ENCODE data around the gene PRPF6.

Gene PRPF6

GRCh38 chr20:64048402-64049044 lies 67.6 kb downstream of the PRPF6 start:
- H3F3A ChIP-seq (ENCODE audit: low read depth) = no peaks in the 10 kb centered on the region
- H3K9me3 ChIP-seq (ENCODE audit: insufficient read depth, low read depth, low read length) = no peaks in the 10 kb centered on the region
- no peaks in the 10 kb centered on the region for H3K36me3 ChIP-seq (ENCODE audit: insufficient read depth, low read length)
- no peaks in the 10 kb centered on the region for H3K9me2 ChIP-seq (replicated peaks; ENCODE audit: low read depth, low read length)
- TF ChIP-seq EZH2phosphoT487 (IDR thresholded peaks at IDR 0.05; ENCODE audit: borderline replicate concordance) (no peak), CTCF (conservative IDR thresholded peaks at IDR 0.05; ENCODE audit: low read length) (no peak)
- no peak overlapping the region for H2AFZ ChIP-seq (ENCODE audit: low read length)
- no peaks in the 10 kb centered on the region for H3K79me2 ChIP-seq (ENCODE audit: insufficient read depth, low read length)
- H3K27me3 ChIP-seq (ENCODE audit: insufficient read depth, low read length, poor library complexity, severe bottlenecking) = no peaks in the 10 kb centered on the region
- H3K9ac ChIP-seq (ENCODE audit: low read depth, low read length, poor library complexity, severe bottlenecking) = no peak overlapping the region
- H4K20me1 ChIP-seq (ENCODE audit: insufficient read depth, low read length, poor library complexity, severe bottlenecking) = no peaks in the 10 kb centered on the region
- no peak overlapping the region for H3K4me3 ChIP-seq (ENCODE audit: low read length, poor library complexity, severe bottlenecking)
- H3K4me2 ChIP-seq (ENCODE audit: low read depth, low read length, poor library complexity, severe bottlenecking) = no peak overlapping the region
- peaks cover 1% of the 10 kb centered on the region for H3K4me1 ChIP-seq (ENCODE audit: insufficient read depth, low read length, poor library complexity, severe bottlenecking)

- TF ChIP-seq EZH2phosphoT487 (IDR thresholded peaks at IDR 0.05; ENCODE audit: borderline replicate concordance) (no peak), CTCF (conservative IDR thresholded peaks at IDR 0.05; ENCODE audit: low read length) (no peak)
- Histone ChIP-seq H3K4me1 (ENCODE audit: insufficient read depth, low read length, poor library complexity, severe bottlenecking) (peaks cover 8% of the 10 kb centered on the region), H3K9me3 (ENCODE audit: insufficient read depth, low read depth, low read length) (no peaks in the 10 kb centered on the region), H3K36me3 (ENCODE audit: insufficient read depth, low read length) (no peaks in the 10 kb centered on the region), H3F3A (ENCODE audit: low read depth) (no peaks in the 10 kb centered on the region), H3K9me2 (replicated peaks; ENCODE audit: low read depth, low read length) (no peaks in the 10 kb centered on the region), H3K4me3 (ENCODE audit: low read length, poor library complexity, severe bottlenecking) (no peak within 1 kb of the TSS), H3K9ac (ENCODE audit: low read depth, low read length, poor library complexity, severe bottlenecking) (no peak within 1 kb of the TSS), H3K27me3 (ENCODE audit: insufficient read depth, low read length, poor library complexity, severe bottlenecking) (no peaks in the 10 kb centered on the region), H4K20me1 (ENCODE audit: insufficient read depth, low read length, poor library complexity, severe bottlenecking) (no peaks in the 10 kb centered on the region), H3K79me2 (ENCODE audit: insufficient read depth, low read length) (no peaks in the 10 kb centered on the region), H3K4me2 (ENCODE audit: low read depth, low read length, poor library complexity, severe bottlenecking) (no peak within 1 kb of the TSS), H2AFZ (ENCODE audit: low read length) (no peak within 1 kb of the TSS)
Measured at GRCh38 chr20:64049060-64049877, 68.3 kb downstream of the PRPF6 start, which contains the start of gene SOX18. SOX18 (minus strand) TSS chr20:64049639; CDS start chr20:64049516, 123 bp downstream.

DNA sequence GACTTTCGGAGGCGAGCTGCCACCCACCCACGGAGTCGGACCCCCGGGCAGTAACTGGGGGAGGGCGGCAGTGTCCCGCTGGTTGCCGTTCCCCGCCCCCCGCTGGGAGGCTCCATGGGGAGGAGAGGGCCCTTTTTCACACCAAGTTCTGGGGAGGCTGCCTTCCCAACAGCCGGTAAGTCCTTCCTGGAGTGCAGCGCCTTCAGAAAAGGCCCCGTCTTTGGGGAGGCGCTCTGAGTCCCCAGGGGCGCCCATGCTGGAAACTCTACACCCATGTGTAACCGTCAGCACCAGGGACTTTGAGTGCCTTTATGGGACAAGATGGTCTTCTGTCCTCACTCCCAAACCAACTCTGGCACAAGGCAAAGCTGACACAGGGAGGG lies 68.9 kb downstream of the PRPF6 start:
- no peaks in the 10 kb centered on the region for H3K36me3 ChIP-seq (ENCODE audit: insufficient read depth, low read length)
- H3K4me1 ChIP-seq (ENCODE audit: insufficient read depth, low read length, poor library complexity, severe bottlenecking) = peaks cover 12% of the 10 kb centered on the region
- no peaks in the 10 kb centered on the region for H3K9me3 ChIP-seq (ENCODE audit: insufficient read depth, low read depth, low read length)
- H3F3A ChIP-seq (ENCODE audit: low read depth) = no peaks in the 10 kb centered on the region
- no peaks in the 10 kb centered on the region for H3K27me3 ChIP-seq (ENCODE audit: insufficient read depth, low read length, poor library complexity, severe bottlenecking)
- no peak overlapping the region for H2AFZ ChIP-seq (ENCODE audit: low read length)
- H3K4me3 ChIP-seq (ENCODE audit: low read length, poor library complexity, severe bottlenecking) = no peak overlapping the region
- no peaks in the 10 kb centered on the region for H3K9me2 ChIP-seq (replicated peaks; ENCODE audit: low read depth, low read length)
- H3K9ac ChIP-seq (ENCODE audit: low read depth, low read length, poor library complexity, severe bottlenecking) = no peak overlapping the region
- H3K4me2 ChIP-seq (ENCODE audit: low read depth, low read length, poor library complexity, severe bottlenecking) = no peak overlapping the region
- TF ChIP-seq EZH2phosphoT487 (IDR thresholded peaks at IDR 0.05; ENCODE audit: borderline replicate concordance) (no peak), CTCF (conservative IDR thresholded peaks at IDR 0.05; ENCODE audit: low read length) (no peak)
- no peaks in the 10 kb centered on the region for H4K20me1 ChIP-seq (ENCODE audit: insufficient read depth, low read length, poor library complexity, severe bottlenecking)
- H3K79me2 ChIP-seq (ENCODE audit: insufficient read depth, low read length) = no peaks in the 10 kb centered on the region

Measured in Loucy (cell line).